Measurements from ENCODE around the gene FAHD2B.
"Not testable (repeated sequence)": the region's sequence is repeated elsewhere in the genome, so short reads cannot be mapped to it uniquely, and the experiment has no call there.

FAHD2B gene

GRCh38 chr2:97085093-97085492 is 9.6 kb downstream of the FAHD2B start:
- H3K27ac ChIP-seq; H3K4me3 ChIP-seq; DNase-seq (ENCODE audit: low spot score): not testable (repeated sequence)

- not testable (repeated sequence) for H3K4me3 ChIP-seq; H3K27ac ChIP-seq; DNase-seq (ENCODE audit: low spot score)
Observed at GRCh38 chr2:97083516-97083915, 11.2 kb downstream of the FAHD2B start.

GRCh38 chr2:97082206-97082605 is 12.5 kb downstream of the FAHD2B start:
- DNase-seq (ENCODE audit: low spot score); H3K27ac ChIP-seq; H3K4me3 ChIP-seq: not testable (repeated sequence)

- DNase-seq (ENCODE audit: low spot score): not testable (repeated sequence)
Observed at GRCh38 chr2:97080855-97081254, 13.8 kb downstream of the FAHD2B start.

GRCh38 chr2:97077213-97077612 is 17.5 kb downstream of the FAHD2B start:
- not testable (repeated sequence) for DNase-seq (ENCODE audit: low spot score); H3K4me3 ChIP-seq; H3K27ac ChIP-seq

More at GRCh38 chr2:97080855-97081254, 13.8 kb downstream of the FAHD2B start:
- H3K4me3 ChIP-seq, H3K27ac ChIP-seq: not testable (repeated sequence)

- not testable (repeated sequence) for DNase-seq (ENCODE audit: low spot score); H3K4me3 ChIP-seq; H3K27ac ChIP-seq
Observed at GRCh38 chr2:97070915-97071314, 23.8 kb downstream of the FAHD2B start.

GRCh38 chr2:97068722-97069121 is 26.0 kb downstream of the FAHD2B start:
- not testable (repeated sequence) for H3K4me3 ChIP-seq; DNase-seq (ENCODE audit: low spot score); H3K27ac ChIP-seq

GRCh38 chr2:97068074-97068473 is 26.6 kb downstream of the FAHD2B start:
- TF ChIP-seq CTCF (IDR thresholded peaks at IDR 0.05): no peak
- H3K4me3 ChIP-seq: no peak overlapping the region
- DNase-seq (ENCODE audit: low spot score): no peak
- H3K27ac ChIP-seq: no peak overlapping the region

- DNase-seq (ENCODE audit: low spot score): no peak
- TF ChIP-seq CTCF (IDR thresholded peaks at IDR 0.05): no peak
Observed at GRCh38 chr2:97067279-97068004, 27.2 kb downstream of the FAHD2B start.

GRCh38 chr2:97066030-97066429 is 28.7 kb downstream of the FAHD2B start:
- DNase-seq (ENCODE audit: low spot score); H3K27ac ChIP-seq; H3K4me3 ChIP-seq: not testable (repeated sequence)

More at GRCh38 chr2:97067279-97068004, 27.2 kb downstream of the FAHD2B start:
- Histone ChIP-seq H3K4me3 (no peak overlapping the region), H3K27ac (no peak overlapping the region)

- H3K27ac ChIP-seq; H3K4me3 ChIP-seq; DNase-seq (ENCODE audit: low spot score): not testable (repeated sequence)
Observed at GRCh38 chr2:97062020-97062419, 32.7 kb downstream of the FAHD2B start.

- H3K27ac ChIP-seq: not testable (repeated sequence)
Observed at GRCh38 chr2:97059782-97060181, 34.9 kb downstream of the FAHD2B start.

GRCh38 chr2:97056150-97056549 is 38.5 kb downstream of the FAHD2B start:
- H3K4me3 ChIP-seq; H3K27ac ChIP-seq; DNase-seq (ENCODE audit: low spot score): not testable (repeated sequence)

More at GRCh38 chr2:97059782-97060181, 34.9 kb downstream of the FAHD2B start:
- not testable (repeated sequence) for H3K4me3 ChIP-seq; DNase-seq (ENCODE audit: low spot score)

GRCh38 chr2:97050032-97050431 is 44.6 kb downstream of the FAHD2B start:
- H3K27ac ChIP-seq; H3K4me3 ChIP-seq; DNase-seq (ENCODE audit: low spot score): not testable (repeated sequence)

GRCh38 chr2:97048448-97048847 is 46.2 kb downstream of the FAHD2B start:
- not testable (repeated sequence) for H3K27ac ChIP-seq; DNase-seq (ENCODE audit: low spot score); H3K4me3 ChIP-seq

GRCh38 chr2:97046676-97047075 is 48.0 kb downstream of the FAHD2B start:
- H3K27ac ChIP-seq; H3K4me3 ChIP-seq; DNase-seq (ENCODE audit: low spot score): not testable (repeated sequence)

- DNase-seq (ENCODE audit: low spot score); H3K4me3 ChIP-seq; H3K27ac ChIP-seq: not testable (repeated sequence)
Observed at GRCh38 chr2:97045895-97046499, 48.7 kb downstream of the FAHD2B start.
